ENCODE data around the gene REXO1. TPM values are rescaled to one million over a fixed set of nuclear protein-coding genes. Genes with fewer than 3 reads are reported as not detected.

REXO1 gene
- total and polyA plus RNA-seq, 2 of the 8 experiments (the other 6 are each of a cell fraction or from before 2014, with no cell fraction given), result 42.4 to 44.3 TPM

DNA sequence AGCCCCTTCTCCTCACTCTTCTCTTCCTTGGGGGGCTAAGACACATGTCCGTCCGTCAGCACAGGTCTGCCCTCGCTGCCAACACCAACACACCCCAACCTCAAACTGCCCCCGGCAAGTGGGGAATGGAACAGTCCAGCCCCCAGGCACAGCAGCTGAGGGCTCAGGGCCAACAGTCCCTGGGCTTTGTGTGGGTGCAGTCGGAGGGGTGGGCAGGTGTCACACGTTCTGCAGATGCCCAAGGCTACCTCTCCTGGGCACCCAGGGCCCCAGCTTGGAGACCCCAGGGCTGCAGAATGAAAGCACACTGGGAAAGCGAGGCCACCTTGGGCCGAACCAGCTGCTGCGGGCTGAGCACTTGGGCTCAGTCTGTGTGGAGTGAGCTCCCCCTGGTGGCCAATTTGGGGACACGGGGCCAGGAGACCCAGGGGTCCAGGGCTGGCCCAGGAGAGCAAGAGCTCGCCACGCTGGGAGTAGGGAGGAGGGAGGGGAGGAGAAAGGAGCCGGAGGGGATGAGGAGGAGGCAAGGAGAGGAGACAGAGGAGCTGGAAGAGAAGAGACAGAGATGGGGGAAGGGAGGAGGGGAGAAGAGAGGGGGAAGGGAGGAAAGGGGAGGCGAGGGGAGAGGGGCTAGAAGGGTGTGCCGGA lies 22.2 kb downstream of the REXO1 start (continued):
- TF ChIP-seq RAD21 (IDR thresholded peaks at IDR 0.05 in 1 of 2, conservative IDR thresholded peaks at IDR 0.05 in 1 of 2; ENCODE audit: low read depth in 2 of 2, low read length in 2 of 2) (peak; percentile 84 to 90), GABPA (IDR thresholded peaks at IDR 0.05; ENCODE audit: borderline replicate concordance, insufficient read depth, low read length) (peak; percentile 75; the same call in 1 of the 2 replicates)

Data from H1 (cell line).